H1 (cell line): ENCODE measurements around the gene MATK. TPM values are rescaled to one million over a fixed set of nuclear protein-coding genes. Genes with fewer than 3 reads are reported as not detected.

Source experiments
- CTCF ChIA-PET: fragments of 300-600 bp; sonication (Branson Sonifier 250); formaldehyde crosslinking; loops from one replicate; lab custom pipeline; 2021; ENCODE audit not compliant: partially characterized antibody; lab: Charles Lee
- POLR2A ChIA-PET: fragments of 300-600 bp; sonication (Branson Sonifier 250); formaldehyde crosslinking; loops from one replicate; lab custom pipeline; 2021; ENCODE audit warnings: inconsistent platforms; ENCODE audit not compliant: partially characterized antibody; lab: Charles Lee
- DNase-seq, 2 experiments: peaks; one replicate each; pipeline versions ENCODE4 v3.0.0 to v3.0.0-alpha.2; 2010 to 2022; ENCODE audit warnings: low spot score in 2 of 2, low read depth in 1 of 2, mixed read lengths in 1 of 2
- FAIRE-seq: peaks from 2 replicates; lab custom pipeline; 2011; peaks lifted over from hg19 to GRCh38; lab: Jason Lieb, UNC
- H2AFZ ChIP-seq: 2 replicates; pipeline ENCODE4 v1.8.1; 2012; ENCODE audit warnings: low read length, inconsistent platforms
- H2AK5ac ChIP-seq: 2 replicates; pipeline ENCODE4 v1.6.1; 2013; ENCODE audit warnings: low read depth, low read length
- H2BK120ac ChIP-seq: replicated peaks from 2 replicates; pipeline ENCODE3; 2013; ENCODE audit warnings: low read depth, low read length, inconsistent platforms
- H2BK12ac ChIP-seq: 2 replicates; pipeline ENCODE4 v1.6.1; 2013; ENCODE audit warnings: low read depth, low read length
- H2BK15ac ChIP-seq: 2 replicates; pipeline ENCODE4 v1.6.1; 2013; ENCODE audit warnings: low read length
- H2BK20ac ChIP-seq: 2 replicates; pipeline ENCODE4 v1.6.1; 2013; ENCODE audit warnings: low read length
- H2BK5ac ChIP-seq: 2 replicates; pipeline ENCODE4 v1.6.1; 2013; ENCODE audit warnings: low read depth, low read length
- H3K14ac ChIP-seq: 2 replicates; pipeline ENCODE4 v1.6.1; 2013; ENCODE audit warnings: inconsistent platforms; ENCODE audit not compliant: insufficient read length
- H3K18ac ChIP-seq: 2 replicates; pipeline ENCODE4 v1.6.1; 2013; ENCODE audit warnings: low read length; ENCODE audit errors: extremely low read depth
- H3K23ac ChIP-seq: 2 replicates; pipeline ENCODE4 v1.6.1; 2013; ENCODE audit warnings: inconsistent platforms; ENCODE audit not compliant: insufficient read length
- H3K23me2 ChIP-seq: 2 replicates; pipeline ENCODE4 v1.6.1; 2013; ENCODE audit warnings: low read depth, low read length
- H3K27ac ChIP-seq: 2 replicates; pipeline ENCODE4 v1.6.1; 2011; ENCODE audit warnings: low read depth, low read length, inconsistent platforms
- H3K27me3 ChIP-seq, 4 experiments: replicated peaks in 1 of 4; 1 replicate in 1 of 4; 2 replicates in 3 of 4; pipeline versions ENCODE4 v1.6.1 to v1.8.1; 2011 to 2013; ENCODE audit warnings: low read length in 3 of 4, mild to moderate bottlenecking in 3 of 4, inconsistent platforms in 2 of 4, mixed read lengths in 2 of 4, moderate library complexity in 1 of 4; ENCODE audit not compliant: control insufficient read depth in 3 of 4, insufficient read depth in 3 of 4; ENCODE audit errors: extremely low read depth in 1 of 4
- H3K36me3 ChIP-seq, 4 experiments: 2 replicates each; pipeline versions ENCODE4 v1.6.1 to v1.8.1; 2011 to 2013; ENCODE audit warnings: mild to moderate bottlenecking in 4 of 4, low read length in 3 of 4, moderate library complexity in 2 of 4, control low read depth in 1 of 4, inconsistent platforms in 1 of 4; ENCODE audit not compliant: insufficient read depth in 4 of 4, control insufficient read depth in 2 of 4
- H3K4ac ChIP-seq: replicated peaks from 2 replicates; pipeline ENCODE3; 2013; ENCODE audit warnings: low read length, low read depth, mixed read lengths, inconsistent platforms; ENCODE audit not compliant: insufficient read length
- H3K4me1 ChIP-seq, 4 experiments: replicated peaks in 1 of 4; 1 replicate in 1 of 4; 2 replicates in 3 of 4; pipeline versions ENCODE4 v1.6.1 to v1.8.1; 2011 to 2013; ENCODE audit warnings: low read length in 3 of 4, inconsistent platforms in 2 of 4, mixed read lengths in 1 of 4; ENCODE audit not compliant: insufficient read depth in 4 of 4, control insufficient read depth in 3 of 4
- H3K4me2 ChIP-seq, 2 experiments: 2 replicates each; pipeline versions ENCODE4 v1.6.1 to v1.8.1; 2011 to 2013; ENCODE audit warnings: low read depth in 2 of 2, low read length in 2 of 2, control low read depth in 1 of 2, inconsistent platforms in 1 of 2, mild to moderate bottlenecking in 1 of 2; ENCODE audit not compliant: insufficient read depth in 1 of 2
- H3K4me3 ChIP-seq, 4 experiments: fragments of 200-600, 300-600 bp in 1 of 4; sonication (generic), shearing (Covaris generic), sonication (Bioruptor Twin) in 1 of 4; 2 replicates each; pipeline versions ENCODE4 v1.5.1 to v1.8.1; 2011 to 2016; ENCODE audit warnings: low read length in 4 of 4, low read depth in 3 of 4, control low read depth in 2 of 4, inconsistent platforms in 2 of 4, mild to moderate bottlenecking in 2 of 4, mixed read lengths in 1 of 4, moderate library complexity in 1 of 4; ENCODE audit not compliant: insufficient read depth in 2 of 4; ENCODE audit errors: extremely low read depth in 1 of 4
- H3K56ac ChIP-seq: replicated peaks from 2 replicates; pipeline ENCODE3; 2013; ENCODE audit warnings: low read depth, mild to moderate bottlenecking, mixed read lengths, low read length, inconsistent platforms; ENCODE audit not compliant: insufficient read length
- H3K79me1 ChIP-seq: 2 replicates; pipeline ENCODE4 v1.6.1; 2013; ENCODE audit warnings: low read depth, low read length, control low read depth
- H3K79me2 ChIP-seq, 2 experiments: 2 replicates each; pipeline versions ENCODE4 v1.6.1 to v1.8.1; 2012 to 2013; ENCODE audit warnings: low read length in 2 of 2, mild to moderate bottlenecking in 2 of 2, inconsistent platforms in 1 of 2; ENCODE audit not compliant: insufficient read depth in 2 of 2, control insufficient read depth in 1 of 2
- H3K9ac ChIP-seq, 4 experiments: replicated peaks in 1 of 4; 1 replicate in 1 of 4; 2 replicates in 3 of 4; pipeline versions ENCODE4 v1.6.1 to v1.8.1; 2011 to 2013; ENCODE audit warnings: low read depth in 3 of 4, low read length in 3 of 4, control low read depth in 2 of 4, mild to moderate bottlenecking in 2 of 4, moderate library complexity in 2 of 4, inconsistent platforms in 1 of 4; ENCODE audit errors: extremely low read depth in 1 of 4
- H3K9me3 ChIP-seq, 2 experiments: 2 replicates each; pipeline versions ENCODE4 v1.6.1 to v1.8.1; 2012 to 2013; ENCODE audit warnings: mild to moderate bottlenecking in 2 of 2, moderate library complexity in 2 of 2, control low read depth in 1 of 2, inconsistent platforms in 1 of 2, low read depth in 1 of 2, low read length in 1 of 2, mixed read lengths in 1 of 2; ENCODE audit not compliant: insufficient read depth in 2 of 2
- H4K20me1 ChIP-seq, 2 experiments: replicated peaks in 1 of 2; 2 replicates each; pipeline versions ENCODE3 to v1.8.1; 2011 to 2013; ENCODE audit warnings: inconsistent platforms in 2 of 2, low read length in 2 of 2, mild to moderate bottlenecking in 1 of 2; ENCODE audit not compliant: insufficient read depth in 2 of 2, control insufficient read depth in 1 of 2
- H4K5ac ChIP-seq: 2 replicates; pipeline ENCODE4 v1.6.1; 2013; ENCODE audit warnings: low read length, low read depth, mixed read lengths, inconsistent platforms; ENCODE audit not compliant: insufficient read length
- H4K8ac ChIP-seq: 2 replicates; pipeline ENCODE4 v1.8.0; 2013; ENCODE audit warnings: mild to moderate bottlenecking, moderate library complexity, low read length, inconsistent platforms; ENCODE audit not compliant: insufficient read depth; ENCODE audit errors: extremely low read depth
- H4K91ac ChIP-seq: replicated peaks from 2 replicates; pipeline ENCODE3; 2013; ENCODE audit warnings: low read length, mixed read lengths, inconsistent platforms; ENCODE audit not compliant: insufficient read length
- CBX8 ChIP-seq: fragments of 300-800, 300-1000 bp; sonication (generic); IDR thresholded peaks from 2 replicates; pipeline ENCODE4 v1.7.1; 2016; ENCODE audit warnings: low read depth, low read length, borderline replicate concordance
- EGR1 ChIP-seq: IDR thresholded peaks from 2 replicates; pipeline ENCODE4 v1.6.1; 2011; ENCODE audit warnings: low read depth, low read length, borderline replicate concordance
- GABPA ChIP-seq: IDR thresholded peaks from 2 replicates; pipeline ENCODE4 v1.6.1; 2011; ENCODE audit warnings: mild to moderate bottlenecking, low read length, moderate library complexity, borderline replicate concordance; ENCODE audit not compliant: insufficient read depth
- HDAC6 ChIP-seq: IDR thresholded peaks from one replicate; pipeline ENCODE4 v1.7.1; 2012; ENCODE audit warnings: low read depth, mild to moderate bottlenecking, inconsistent platforms, low read length, moderate library complexity
- JUN ChIP-seq: IDR thresholded peaks from 2 replicates; pipeline ENCODE4 v1.6.1; 2011; ENCODE audit warnings: low read depth, mild to moderate bottlenecking, improper control_type of control experiment, low read length
- NRF1 ChIP-seq: IDR thresholded peaks from 2 replicates; pipeline ENCODE4 v1.6.1; 2011; ENCODE audit warnings: mild to moderate bottlenecking, low read depth, low read length, improper control_type of control experiment
- POU5F1 ChIP-seq: IDR thresholded peaks from 2 replicates; pipeline ENCODE4 v1.6.1; 2011; ENCODE audit warnings: low read depth, mild to moderate bottlenecking, low read length, moderate library complexity
- RBBP5 ChIP-seq: IDR thresholded peaks from 2 replicates; pipeline ENCODE4 v1.7.1; 2012; ENCODE audit warnings: low read depth, mild to moderate bottlenecking, inconsistent platforms, low read length, moderate library complexity, borderline replicate concordance
- SAP30 ChIP-seq: fragments of 300-600 bp; sonication (generic); IDR thresholded peaks from 2 replicates; pipeline ENCODE4 v1.7.1; 2012; ENCODE audit warnings: low read length, moderate library complexity, mild to moderate bottlenecking, inconsistent platforms; ENCODE audit not compliant: insufficient read depth, insufficient replicate concordance
- SIRT6 ChIP-seq: IDR thresholded peaks from one replicate; pipeline ENCODE4 v1.7.1; 2012; ENCODE audit warnings: low read length, inconsistent platforms
- SP2 ChIP-seq: IDR thresholded peaks from 2 replicates; pipeline ENCODE4 v1.6.1; 2012; ENCODE audit warnings: mild to moderate bottlenecking, low read length, inconsistent platforms
- SP4 ChIP-seq: IDR thresholded peaks from 2 replicates; pipeline ENCODE4 v1.6.1; 2012; ENCODE audit warnings: low read length, inconsistent platforms
- WGBS, 2 experiments: shearing (Covaris generic) in 1 of 2; methylation state at CpG; one replicate each; pipeline versions ENCODE4 v1.1.6 to v1.1.7; 2013 to 2015; ENCODE audit warnings: low lambda C conversion rate in 2 of 2, mixed read lengths in 2 of 2, inconsistent platforms in 1 of 2, low coverage in 1 of 2, missing lambda C conversion rate in 1 of 2; ENCODE audit not compliant: insufficient replicate concordance in 2 of 2, insufficient coverage in 1 of 2, insufficient read length in 1 of 2; ENCODE audit errors: extremely low coverage in 1 of 2, missing lambda C conversion rate in 1 of 2; 5-methylcytosine and 5-hydroxymethylcytosine counted together
- polyA plus RNA-seq, 7 experiments: library from polyadenylated mRNA; depleted of rRNA in 3 of 7; stranded (reverse) in 5 of 7; unstranded in 2 of 7; fragments of >200 nt in 5 of 7; fragments of 200-250 nt in 2 of 7; gene quantifications; 1 replicate in 5 of 7; 2 replicates in 1 of 7; 4 replicates in 1 of 7; pipeline versions ENCODE4 v1.2.1 to v1.2.3, GENCODE V29; 2011 to 2013; ENCODE audit warnings: missing spikeins in 2 of 7, mixed read lengths in 2 of 7
- total RNA-seq: library from RNA; stranded (reverse); fragmentation: NEBNext Ultra II Directional; extraction: Animal tissue kit (Norgen Biotek cat#: 25700); gene quantifications from 2 replicates; pipeline ENCODE4 v1.2.1, GENCODE V29; 2021
- TF ChIP-seq, protein P1 (sequence below): IDR thresholded peaks from 2 replicates; pipeline ENCODE4 v1.6.1; 2012; ENCODE audit warnings: low read length, inconsistent platforms

MATK gene
- total and polyA plus RNA-seq, 2 of the 8 experiments (the other 6 are each of a cell fraction or from before 2014, with no cell fraction given) = 20.5 to 21.4 TPM

DNA sequence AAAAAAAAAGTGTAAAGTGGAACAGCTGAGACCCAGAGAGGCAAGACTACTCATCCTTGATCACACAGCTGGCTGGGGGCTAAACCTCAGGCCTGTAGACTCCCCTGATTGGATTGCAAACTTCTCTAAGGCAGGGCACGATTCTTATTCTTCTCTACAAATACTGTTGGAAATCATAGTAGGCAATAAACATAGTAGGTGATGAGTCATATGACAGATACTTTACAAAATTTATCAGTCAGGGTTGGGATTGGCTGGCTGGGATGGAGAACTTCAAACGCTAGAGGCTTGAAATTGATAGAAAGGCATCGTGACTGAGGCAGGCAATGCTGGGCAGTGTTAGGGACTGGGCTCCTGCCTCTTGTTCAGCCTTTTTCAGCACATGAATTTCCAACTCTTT lies 5.9 kb upstream of the MATK start:
- Histone ChIP-seq H3K23ac (no peak overlapping the region), H2AK5ac (no peak overlapping the region), H3K79me2 (no peaks in the 10 kb centered on the region), H3K4ac (no peak overlapping the region), H3K27ac (no peak overlapping the region), H3K9me3 (peaks cover 4 to 10% of the 10 kb centered on the region in 2 experiments; a peak in 2 of 4 replicates), H4K91ac (no peak overlapping the region), H3K36me3 (no peaks in the 10 kb centered on the region), H2BK15ac (no peak overlapping the region), H2BK12ac (no peak overlapping the region), H3K4me3 (no peak overlapping the region), H3K14ac (no peak overlapping the region), H3K27me3 (peaks cover 0 to 3% (median 0%) of the 10 kb centered on the region in 4 experiments; a peak in 1 of 7 replicates), H3K23me2 (no peaks in the 10 kb centered on the region), H3K4me1 (no peaks in the 10 kb centered on the region), H3K9ac (no peak overlapping the region), H3K18ac (no peak overlapping the region), H3K4me2 (no peak overlapping the region), H4K20me1 (no peaks in the 10 kb centered on the region), H4K8ac (no peak overlapping the region), H4K5ac (no peak overlapping the region), H2BK5ac (no peak overlapping the region), H3K56ac (no peak overlapping the region), H2AFZ (no peak overlapping the region), H3K79me1 (no peaks in the 10 kb centered on the region), H2BK120ac (no peak overlapping the region), H2BK20ac (no peak overlapping the region)
- FAIRE-seq = no peak
- 90% methylated on average over 3 of the region's 3 CpGs; no CpG with 5 or more reads in 1 of the 2 experiments for WGBS, 2 experiments
- ChIA-PET CTCF (interaction anchor here (0.8 kb wide), 1 partner anchor 14 kb away, joined by 3 read pairs; no protein-coding TSS in a partner anchor), POLR2A (no interaction called here)
- DNase-seq = no peak
- TF ChIP-seq SIRT6 = no peak
- no peak for TF ChIP-seq JUN
- TF ChIP-seq GABPA = no peak
- no peak for TF ChIP-seq NRF1
- no peak for TF ChIP-seq SP4
- no peak for TF ChIP-seq CBX8
- no peak for TF ChIP-seq RBBP5
- TF ChIP-seq EGR1 = no peak
- no peak for TF ChIP-seq HDAC6
- TF ChIP-seq SAP30 = no peak
- TF ChIP-seq SP2 = no peak
- TF ChIP-seq, protein P1, sequence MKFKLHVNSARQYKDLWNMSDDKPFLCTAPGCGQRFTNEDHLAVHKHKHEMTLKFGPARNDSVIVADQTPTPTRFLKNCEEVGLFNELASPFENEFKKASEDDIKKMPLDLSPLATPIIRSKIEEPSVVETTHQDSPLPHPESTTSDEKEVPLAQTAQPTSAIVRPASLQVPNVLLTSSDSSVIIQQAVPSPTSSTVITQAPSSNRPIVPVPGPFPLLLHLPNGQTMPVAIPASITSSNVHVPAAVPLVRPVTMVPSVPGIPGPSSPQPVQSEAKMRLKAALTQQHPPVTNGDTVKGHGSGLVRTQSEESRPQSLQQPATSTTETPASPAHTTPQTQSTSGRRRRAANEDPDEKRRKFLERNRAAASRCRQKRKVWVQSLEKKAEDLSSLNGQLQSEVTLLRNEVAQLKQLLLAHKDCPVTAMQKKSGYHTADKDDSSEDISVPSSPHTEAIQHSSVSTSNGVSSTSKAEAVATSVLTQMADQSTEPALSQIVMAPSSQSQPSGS = no peak
- TF ChIP-seq POU5F1 = no peak
